K562 treated with DMSO at 1 percent for 4 hours (cell line): Measurements from ENCODE around the gene NXN. TPM values are rescaled to one million over a fixed set of nuclear protein-coding genes. Genes with fewer than 3 reads are reported as not detected.

Experiments used
- total RNA-seq: library from RNA; unstranded; fragments of 300-600 nt; gene quantifications from 2 replicates; pipeline ENCODE4 v1.2.3, GENCODE V29; 2022; ENCODE audit not compliant: insufficient read depth

NXN gene
- 2.8 and 4.7 TPM in 2 replicates for total RNA-seq

DNA sequence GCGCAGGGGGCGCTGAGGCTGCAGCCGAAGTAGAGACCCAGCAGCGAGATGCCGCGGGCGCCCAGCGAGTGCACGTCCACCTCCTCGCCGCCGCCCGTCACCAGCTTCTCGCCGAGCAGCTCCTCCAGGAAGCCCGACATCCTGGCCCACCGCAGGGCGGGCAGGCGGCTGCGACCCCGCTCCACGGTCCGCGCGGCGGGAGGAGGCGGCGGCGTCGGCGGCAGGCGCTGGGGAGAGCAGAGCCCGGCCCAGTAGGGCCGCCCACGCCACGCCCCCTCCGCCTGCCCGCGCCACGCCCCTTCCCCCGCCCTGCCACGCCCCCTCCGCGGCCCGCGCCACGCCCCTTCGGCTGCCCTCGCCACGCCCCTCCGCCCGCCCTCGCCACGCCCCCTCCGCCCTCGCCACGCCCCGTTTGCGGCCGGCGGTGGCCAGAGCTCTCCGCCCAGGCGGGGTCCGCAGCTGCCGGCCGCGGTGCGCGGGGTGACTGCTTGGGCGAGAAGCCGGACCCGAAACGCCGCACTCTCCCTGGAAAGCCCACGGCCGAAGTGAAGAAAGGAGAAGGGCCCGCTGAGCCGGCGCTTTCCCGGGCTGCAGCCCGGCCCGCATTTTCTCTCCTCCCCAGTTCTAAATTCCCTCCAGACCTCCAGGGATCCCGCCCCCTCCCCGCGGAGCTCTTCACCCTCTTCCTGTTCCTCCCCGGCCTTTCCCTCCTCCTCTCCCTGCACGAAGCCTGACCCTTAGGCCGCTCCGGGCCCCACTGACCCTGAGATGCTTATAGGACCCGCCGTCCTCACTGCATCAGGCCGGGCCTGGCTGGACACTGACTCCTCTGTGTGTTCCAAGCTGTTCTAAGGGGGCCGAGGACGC is at the start of gene NXN:
NXN (minus strand) TSS at position 238 of the 867 bp plus-strand sequence.

DNA sequence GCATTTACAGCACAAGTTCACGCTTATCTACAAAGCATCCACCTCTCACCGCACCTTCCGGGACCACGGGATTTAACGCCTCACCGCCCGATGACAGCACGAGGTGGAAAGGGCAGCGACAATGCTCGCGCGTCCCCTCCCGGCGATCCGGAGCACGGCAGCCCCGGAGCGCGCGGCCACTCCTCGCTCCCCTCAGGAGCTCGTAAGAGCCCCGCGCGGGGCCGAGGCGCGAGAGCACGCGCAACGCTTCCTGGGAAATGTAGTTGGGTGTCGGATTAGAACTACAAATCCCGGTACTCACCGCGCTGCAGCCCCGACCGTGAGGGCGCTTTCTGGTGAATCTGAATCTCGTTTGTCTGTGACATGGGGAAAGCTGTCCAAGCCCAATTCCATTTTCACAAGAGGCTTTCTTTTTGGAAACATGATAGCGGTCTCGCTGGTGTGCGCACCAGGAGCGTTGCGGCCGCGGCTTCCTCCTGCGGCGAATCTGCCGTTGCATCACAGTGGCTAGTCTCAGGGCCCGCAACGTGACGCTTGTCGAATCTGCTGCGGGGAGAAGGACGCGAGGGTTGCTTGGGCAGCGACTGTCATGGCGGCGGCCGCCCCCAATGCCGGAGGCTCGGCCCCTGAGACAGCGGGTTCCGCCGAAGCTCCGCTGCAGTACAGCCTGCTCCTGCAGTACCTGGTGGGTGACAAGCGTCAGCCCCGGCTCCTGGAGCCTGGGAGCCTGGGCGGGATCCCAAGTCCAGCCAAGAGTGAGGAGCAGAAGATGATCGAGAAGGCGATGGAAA is 17.2 kb upstream of the NXN start, which contains the start of gene TIMM22:
TIMM22 (plus strand) TSS at position 576 of the 791 bp plus-strand sequence; CDS start at position 590, 14 bp downstream.

DNA sequence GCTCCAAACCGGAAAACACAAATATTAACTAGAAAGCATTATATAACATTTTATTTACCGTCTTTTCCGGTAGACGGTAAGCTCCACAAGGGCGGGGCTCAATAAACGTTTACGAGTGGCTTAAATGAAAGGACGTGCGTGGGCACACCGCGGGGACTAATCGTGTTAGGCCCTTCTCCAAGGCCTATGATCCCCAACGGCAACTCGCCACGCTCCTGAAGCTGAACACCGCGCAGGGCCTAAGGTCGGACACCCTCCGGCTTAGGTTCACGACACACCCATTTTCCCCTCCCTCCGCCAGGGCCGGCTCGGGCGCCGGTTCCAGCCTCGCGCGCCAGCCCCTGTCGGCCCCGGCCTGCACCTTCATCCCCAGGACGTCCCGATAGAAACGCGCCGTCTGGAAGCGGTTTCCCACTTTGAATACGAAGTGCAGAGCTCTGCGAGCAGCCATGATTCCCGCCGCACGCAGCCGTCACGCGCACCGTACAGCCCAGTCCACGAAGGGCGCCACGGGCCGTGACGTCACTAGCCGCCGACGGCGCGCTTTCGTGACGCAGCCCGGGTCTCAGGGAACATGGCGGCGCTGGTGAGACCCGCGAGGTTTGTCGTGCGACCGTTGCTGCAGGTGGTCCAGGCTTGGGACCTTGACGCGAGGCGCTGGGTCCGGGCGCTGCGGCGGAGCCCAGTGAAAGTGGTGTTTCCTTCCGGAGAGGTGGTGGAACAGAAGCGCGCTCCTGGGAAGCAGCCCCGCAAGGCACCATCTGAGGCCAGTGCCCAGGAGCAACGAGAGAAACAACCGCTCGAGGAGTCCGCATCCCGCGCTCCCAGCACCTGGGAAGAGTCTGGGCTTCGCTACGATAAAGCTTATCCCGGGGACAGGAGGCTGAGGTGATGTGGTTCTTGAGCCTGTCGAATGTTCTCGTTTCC is 197.5 kb downstream of the NXN start, which contains the start of the genes GLOD4 and MRM3:
GLOD4 (minus strand) TSS at position 476 of the 927 bp plus-strand sequence; CDS start at position 451, 25 bp downstream.
MRM3 (plus strand) TSS at position 549 of the 927 bp plus-strand sequence; CDS start at position 575, 26 bp downstream.

DNA sequence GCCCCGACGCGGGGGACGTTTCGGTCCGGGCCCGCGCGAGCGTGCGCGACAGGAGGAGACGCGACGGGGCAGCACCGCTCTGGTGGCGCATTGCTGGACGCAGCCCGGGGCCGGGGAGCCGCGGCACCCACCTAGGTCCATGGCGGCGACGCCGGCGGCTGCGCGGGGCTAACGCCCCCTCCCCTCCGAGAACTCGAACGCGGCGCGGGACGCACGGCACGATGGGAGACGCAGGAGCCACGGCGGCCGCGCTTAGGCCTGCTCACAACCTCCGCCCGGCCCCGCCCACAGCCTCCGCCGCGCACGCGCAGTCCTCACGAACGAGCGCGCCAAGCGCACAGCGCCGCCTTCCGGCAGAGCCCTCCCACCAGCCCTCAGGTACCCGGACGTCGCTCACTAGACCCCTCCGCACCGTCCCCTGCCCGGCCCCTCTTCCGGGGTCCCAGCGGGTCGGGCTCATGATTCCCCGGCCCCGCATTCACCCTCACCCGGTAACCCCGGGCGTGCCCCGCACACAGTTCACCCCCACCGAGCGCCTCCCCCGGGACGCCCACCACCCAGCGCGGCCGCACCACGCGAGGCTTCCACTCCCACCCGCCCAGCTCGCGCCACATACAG is 227.5 kb downstream of the NXN start, which contains the start of gene GEMIN4:
GEMIN4 (minus strand) TSS at position 263 of the 618 bp plus-strand sequence; CDS start at position 141, 122 bp downstream.

Other genes starting within 250 kb of the NXN start
- 3.1 and 4.3 TPM in 2 replicates for gene TLCD3A, start 247.2 kb downstream of the NXN start, total RNA-seq
- 9.2 and 10.7 TPM in 2 replicates for gene GEMIN4, start 227.5 kb downstream of the NXN start, total RNA-seq
- 27.0 and 28.9 TPM in 2 replicates for gene GLOD4, start 197.5 kb downstream of the NXN start, total RNA-seq
- gene MRM3, start 197.4 kb downstream of the NXN start, total RNA-seq = 9.4 and 11.6 TPM in 2 replicates
- gene TIMM22, start 17.4 kb upstream of the NXN start, total RNA-seq = 3.6 and 4.1 TPM in 2 replicates
- gene ABR, start 200.2 kb upstream of the NXN start, total RNA-seq = 0.91 and 1.3 TPM in 2 replicates